Measurements from ENCODE around the gene CITED2. TPM values are rescaled to one million over a fixed set of nuclear protein-coding genes. Genes with fewer than 3 reads are reported as not detected.

Gene CITED2
- total RNA-seq, 4 donors from 2014 or later = 297 to 618 (median 413) TPM

GRCh38 chr6:139346392-139346791, 28.1 kb downstream of the CITED2 start:
- no peak for TF ChIP-seq EP300 (IDR thresholded peaks at IDR 0.05)
- TF ChIP-seq POLR2A (IDR thresholded peaks at IDR 0.05) = no peak
- no peak for TF ChIP-seq CTCF (IDR thresholded peaks at IDR 0.05)
- 98% methylated on average over 2 of the region's 2 CpGs for WGBS, 2 donors

GRCh38 chr6:139344186-139344963, 30.1 kb downstream of the CITED2 start:
- 88 to 96% methylated on average over 4 of the region's 4 CpGs for WGBS, 2 donors
- H3K4me3 ChIP-seq = no peak overlapping the region
- no peak for DNase-seq (ENCODE audit: low spot score in 2 of 2)
- H3K36me3 ChIP-seq = no peaks in the 10 kb centered on the region
- no peaks in the 10 kb centered on the region for H3K27me3 ChIP-seq
- H3K4me1 ChIP-seq = no peaks in the 10 kb centered on the region
- H3K9me3 ChIP-seq = no peaks in the 10 kb centered on the region
- TF ChIP-seq CTCF (IDR thresholded peaks at IDR 0.05) (no peak), EP300 (IDR thresholded peaks at IDR 0.05) (no peak), POLR2A (IDR thresholded peaks at IDR 0.05) (no peak)
- no peak overlapping the region for H3K27ac ChIP-seq

More at GRCh38 chr6:139346392-139346791, 28.1 kb downstream of the CITED2 start:
- H3K36me3 ChIP-seq = no peaks in the 10 kb centered on the region
- no peaks in the 10 kb centered on the region for H3K4me1 ChIP-seq
- no peak overlapping the region for H3K4me3 ChIP-seq
- no peaks in the 10 kb centered on the region for H3K27me3 ChIP-seq
- H3K9me3 ChIP-seq = no peaks in the 10 kb centered on the region
- H3K27ac ChIP-seq = no peak overlapping the region
- DNase-seq (ENCODE audit: low spot score in 2 of 2) = no peak

GRCh38 chr6:139343052-139343750, 31.2 kb downstream of the CITED2 start:
- no peaks in the 10 kb centered on the region for H3K36me3 ChIP-seq
- no peak for TF ChIP-seq EP300 (IDR thresholded peaks at IDR 0.05)
- no peak for TF ChIP-seq POLR2A (IDR thresholded peaks at IDR 0.05)
- no peak for TF ChIP-seq CTCF (IDR thresholded peaks at IDR 0.05)
- H3K4me3 ChIP-seq = no peak overlapping the region
- DNase-seq (ENCODE audit: low spot score in 2 of 2) = no peak
- H3K27me3 ChIP-seq = no peaks in the 10 kb centered on the region
- WGBS, 2 donors = 59 to 78% methylated on average over 2 of the region's 2 CpGs
- peaks cover 0 to 6% (median 0%) of the 10 kb centered on the region in 4 donors for H3K4me1 ChIP-seq
- no peak overlapping the region for H3K27ac ChIP-seq
- H3K9me3 ChIP-seq = no peaks in the 10 kb centered on the region

DNA sequence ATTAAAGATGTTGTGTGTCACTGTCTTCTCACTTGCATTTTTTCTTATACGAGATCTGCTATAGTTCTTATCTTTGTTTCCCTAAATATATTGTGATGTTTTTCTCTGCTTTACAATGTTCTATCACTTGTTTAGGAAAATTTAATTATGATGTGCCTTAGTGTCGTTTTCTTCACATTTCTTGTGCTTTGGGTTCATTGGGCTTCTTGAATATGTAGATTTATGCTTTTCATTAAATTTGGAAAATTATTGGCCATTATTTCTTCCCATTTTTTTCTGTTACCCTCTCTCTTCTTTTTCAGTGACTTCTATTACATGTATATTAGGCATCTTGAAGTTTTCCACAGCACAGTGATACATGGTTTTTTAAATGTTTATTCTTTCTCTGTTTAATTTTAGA, 33.4 kb downstream of the CITED2 start:
- no peak overlapping the region for H3K4me3 ChIP-seq
- no peak for DNase-seq (ENCODE audit: low spot score in 2 of 2)
- no peak for TF ChIP-seq CTCF (IDR thresholded peaks at IDR 0.05)
- TF ChIP-seq POLR2A (IDR thresholded peaks at IDR 0.05) = no peak
- no peaks in the 10 kb centered on the region for H3K36me3 ChIP-seq
- H3K9me3 ChIP-seq = no peaks in the 10 kb centered on the region
- 91 to 96% methylated on average over 2 of the region's 2 CpGs for WGBS, 2 donors
- peaks cover 0 to 10% (median 3%) of the 10 kb centered on the region in 4 donors for H3K4me1 ChIP-seq
- no peak overlapping the region for H3K27ac ChIP-seq
- H3K27me3 ChIP-seq = no peaks in the 10 kb centered on the region

DNA sequence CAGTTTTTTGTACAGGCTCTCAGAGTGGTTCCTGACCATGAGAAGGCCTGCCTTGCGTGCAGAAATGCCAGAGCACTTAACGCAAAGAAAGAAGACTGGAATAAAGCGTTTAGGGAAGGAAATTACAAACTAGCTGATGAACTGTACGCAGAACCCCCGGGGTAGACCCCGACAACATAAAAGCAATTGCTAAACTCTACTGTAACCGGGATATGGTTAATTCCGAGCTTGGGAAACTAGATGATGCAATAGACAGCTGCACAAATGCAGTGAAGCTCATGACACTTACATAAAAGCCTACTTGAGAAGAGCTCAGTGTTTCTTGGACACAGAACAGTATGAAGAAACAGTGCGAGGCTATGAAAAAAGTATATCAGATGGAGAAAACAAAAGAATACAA, 35.7 kb downstream of the CITED2 start:
- H3K4me1 ChIP-seq = peaks cover 0 to 21% (median 3%) of the 10 kb centered on the region in 4 donors
- H3K27me3 ChIP-seq = no peaks in the 10 kb centered on the region
- no peaks in the 10 kb centered on the region for H3K36me3 ChIP-seq
- TF ChIP-seq EP300 (IDR thresholded peaks at IDR 0.05) (peak; percentile 29 to 90), POLR2A (IDR thresholded peaks at IDR 0.05) (no peak), CTCF (IDR thresholded peaks at IDR 0.05) (no peak)
- peak in 1 of 2 donors; percentile 62 for DNase-seq (ENCODE audit: low spot score in 2 of 2)
- WGBS, 2 donors = 55 to 69% methylated on average over 9 of the region's 9 CpGs
- no peak overlapping the region for H3K4me3 ChIP-seq
- H3K27ac ChIP-seq = peak overlapping the region in 2 of 4 donors; percentile 61 to 66
- H3K9me3 ChIP-seq = no peaks in the 10 kb centered on the region
